GM23338 (cell line): ENCODE results near the gene TFIP11. TPM values are rescaled to one million over a fixed set of nuclear protein-coding genes. Genes with fewer than 3 reads are reported as not detected.

ENCODE experiments used
- ATAC-seq: fragments of 200-7000 bp; cut with Tn5 transposase; 3 replicates; pipeline ENCODE4 v1.9.1; 2020
- DNase-seq: peaks from one replicate; pipeline ENCODE4 v3.0.0-alpha.2; 2015; ENCODE audit warnings: low spot score
- H2AFZ ChIP-seq: fragments of 200-600 bp; sonication (generic); 2 replicates; pipeline ENCODE4 v1.8.0; 2016; ENCODE audit warnings: antibody characterized with exemption, mild to moderate bottlenecking, moderate library complexity
- H3F3A ChIP-seq: fragments of 200-600 bp; sonication (generic); replicated peaks from 2 replicates; pipeline ENCODE4 v1.8.0; 2017; ENCODE audit warnings: antibody characterized with exemption, mixed run types, low read depth
- H3K27ac ChIP-seq: fragments of 200-600 bp; sonication (generic); 2 replicates; pipeline ENCODE4 v1.6.1; 2016; ENCODE audit warnings: low read depth
- H3K27me3 ChIP-seq: fragments of 200-600 bp; sonication (generic); 2 replicates; pipeline ENCODE4 v1.8.0; 2016; ENCODE audit warnings: mild to moderate bottlenecking, mixed run types, moderate library complexity; ENCODE audit not compliant: insufficient read depth
- H3K36me3 ChIP-seq: fragments of 200-600 bp; sonication (generic); 2 replicates; pipeline ENCODE4 v1.8.0; 2016; ENCODE audit warnings: mild to moderate bottlenecking; ENCODE audit not compliant: insufficient read depth
- H3K4me1 ChIP-seq: fragments of 200-600 bp; sonication (generic); 2 replicates; pipeline ENCODE4 v1.8.0; 2016; ENCODE audit warnings: mild to moderate bottlenecking, moderate library complexity; ENCODE audit not compliant: insufficient read depth
- H3K4me2 ChIP-seq: fragments of 200-600 bp; sonication (generic); 2 replicates; pipeline ENCODE4 v1.7.1; 2017; ENCODE audit warnings: mixed run types
- H3K4me3 ChIP-seq: fragments of 200-600 bp; sonication (generic); 2 replicates; pipeline ENCODE4 v1.6.1; 2016; ENCODE audit warnings: mixed run types
- H3K79me2 ChIP-seq: fragments of 200-600 bp; sonication (generic); replicated peaks from 2 replicates; pipeline ENCODE4 v1.8.0; 2017; ENCODE audit warnings: mild to moderate bottlenecking; ENCODE audit not compliant: insufficient read depth
- H3K9me2 ChIP-seq: fragments of 200-600 bp; sonication (generic); 2 replicates; pipeline ENCODE4 v1.8.0; 2017; ENCODE audit not compliant: insufficient read depth
- H4K20me1 ChIP-seq: fragments of 200-600 bp; sonication (generic); replicated peaks from 2 replicates; pipeline ENCODE4 v1.8.0; 2017; ENCODE audit warnings: mild to moderate bottlenecking; ENCODE audit not compliant: insufficient read depth
- H3K27ac Mint-ChIP-seq: 2 replicates; pipeline ENCODE4 v1.8.0; 2020; ENCODE audit warnings: inconsistent platforms, mild to moderate bottlenecking, moderate library complexity, mixed read lengths
- H3K27me3 Mint-ChIP-seq: 3 replicates; pipeline ENCODE4 v1.8.0; 2022; ENCODE audit warnings: low read depth, mild to moderate bottlenecking, moderate library complexity, mixed read lengths, inconsistent platforms; ENCODE audit not compliant: insufficient read depth, poor library complexity
- H3K36me3 Mint-ChIP-seq: 3 replicates; pipeline ENCODE4 v1.8.0; 2021; ENCODE audit warnings: low read depth, mild to moderate bottlenecking, inconsistent platforms, moderate library complexity, mixed read lengths
- H3K4me1 Mint-ChIP-seq: 3 replicates; pipeline ENCODE4 v1.8.0; 2020; ENCODE audit warnings: mild to moderate bottlenecking, inconsistent platforms, mixed read lengths
- H3K4me3 Mint-ChIP-seq: 3 replicates; pipeline ENCODE4 v1.8.0; 2021; ENCODE audit warnings: moderate library complexity, mild to moderate bottlenecking, inconsistent platforms, mixed read lengths
- H3K9me3 Mint-ChIP-seq: 3 replicates; pipeline ENCODE4 v1.8.0; 2020; ENCODE audit warnings: moderate library complexity, mild to moderate bottlenecking, inconsistent platforms, mixed read lengths
- EZH2phosphoT487 ChIP-seq: fragments of 200-600 bp; sonication (generic); IDR thresholded peaks from one replicate; pipeline ENCODE4 v1.8.1; 2018; ENCODE audit warnings: antibody characterized with exemption; ENCODE audit not compliant: unreplicated experiment
- NANOG ChIP-seq: IDR thresholded peaks from 2 replicates; pipeline ENCODE4 v1.6.1; 2016; ENCODE audit warnings: antibody characterized with exemption, borderline replicate concordance
- ZNF114 ChIP-seq: fragments of 250-450 bp; sonication (Bioruptor Pico); IDR thresholded peaks from 2 replicates; pipeline ENCODE4 v1.5.0; 2020; ENCODE audit warnings: mild to moderate bottlenecking, moderate library complexity
- ZNF331 ChIP-seq: fragments of 250-450 bp; sonication (Bioruptor Pico); IDR thresholded peaks from 2 replicates; pipeline ENCODE4 v1.5.0; 2020; ENCODE audit warnings: low read depth, mild to moderate bottlenecking, moderate library complexity
- polyA plus RNA-seq: library from polyadenylated mRNA; unstranded; fragments of >200 nt; fragmentation: Nextera tagmentation; extraction: Ambion mirVana; gene quantifications from 2 replicates; pipeline ENCODE4 v1.2.1, GENCODE V29; 2016
- total RNA-seq: library from RNA; depleted of rRNA; stranded (reverse); fragments of >200 nt; shearing (Covaris generic); gene quantifications from 2 replicates; pipeline ENCODE4 v1.2.3, GENCODE V29; 2014
- TF ChIP-seq, protein P1 (sequence below): fragments of 250-450 bp; sonication (Bioruptor Pico); IDR thresholded peaks from 2 replicates; pipeline ENCODE4 v1.5.0; 2020; ENCODE audit warnings: mild to moderate bottlenecking, moderate library complexity

The TFIP11 gene
- total and polyA plus RNA-seq, 2 experiments from 2014 or later: 17.1 to 26.2 TPM

GRCh38 chr22:26464312-26464711 lies 48.0 kb downstream of the TFIP11 start (continued):
- TF ChIP-seq, protein P1, sequence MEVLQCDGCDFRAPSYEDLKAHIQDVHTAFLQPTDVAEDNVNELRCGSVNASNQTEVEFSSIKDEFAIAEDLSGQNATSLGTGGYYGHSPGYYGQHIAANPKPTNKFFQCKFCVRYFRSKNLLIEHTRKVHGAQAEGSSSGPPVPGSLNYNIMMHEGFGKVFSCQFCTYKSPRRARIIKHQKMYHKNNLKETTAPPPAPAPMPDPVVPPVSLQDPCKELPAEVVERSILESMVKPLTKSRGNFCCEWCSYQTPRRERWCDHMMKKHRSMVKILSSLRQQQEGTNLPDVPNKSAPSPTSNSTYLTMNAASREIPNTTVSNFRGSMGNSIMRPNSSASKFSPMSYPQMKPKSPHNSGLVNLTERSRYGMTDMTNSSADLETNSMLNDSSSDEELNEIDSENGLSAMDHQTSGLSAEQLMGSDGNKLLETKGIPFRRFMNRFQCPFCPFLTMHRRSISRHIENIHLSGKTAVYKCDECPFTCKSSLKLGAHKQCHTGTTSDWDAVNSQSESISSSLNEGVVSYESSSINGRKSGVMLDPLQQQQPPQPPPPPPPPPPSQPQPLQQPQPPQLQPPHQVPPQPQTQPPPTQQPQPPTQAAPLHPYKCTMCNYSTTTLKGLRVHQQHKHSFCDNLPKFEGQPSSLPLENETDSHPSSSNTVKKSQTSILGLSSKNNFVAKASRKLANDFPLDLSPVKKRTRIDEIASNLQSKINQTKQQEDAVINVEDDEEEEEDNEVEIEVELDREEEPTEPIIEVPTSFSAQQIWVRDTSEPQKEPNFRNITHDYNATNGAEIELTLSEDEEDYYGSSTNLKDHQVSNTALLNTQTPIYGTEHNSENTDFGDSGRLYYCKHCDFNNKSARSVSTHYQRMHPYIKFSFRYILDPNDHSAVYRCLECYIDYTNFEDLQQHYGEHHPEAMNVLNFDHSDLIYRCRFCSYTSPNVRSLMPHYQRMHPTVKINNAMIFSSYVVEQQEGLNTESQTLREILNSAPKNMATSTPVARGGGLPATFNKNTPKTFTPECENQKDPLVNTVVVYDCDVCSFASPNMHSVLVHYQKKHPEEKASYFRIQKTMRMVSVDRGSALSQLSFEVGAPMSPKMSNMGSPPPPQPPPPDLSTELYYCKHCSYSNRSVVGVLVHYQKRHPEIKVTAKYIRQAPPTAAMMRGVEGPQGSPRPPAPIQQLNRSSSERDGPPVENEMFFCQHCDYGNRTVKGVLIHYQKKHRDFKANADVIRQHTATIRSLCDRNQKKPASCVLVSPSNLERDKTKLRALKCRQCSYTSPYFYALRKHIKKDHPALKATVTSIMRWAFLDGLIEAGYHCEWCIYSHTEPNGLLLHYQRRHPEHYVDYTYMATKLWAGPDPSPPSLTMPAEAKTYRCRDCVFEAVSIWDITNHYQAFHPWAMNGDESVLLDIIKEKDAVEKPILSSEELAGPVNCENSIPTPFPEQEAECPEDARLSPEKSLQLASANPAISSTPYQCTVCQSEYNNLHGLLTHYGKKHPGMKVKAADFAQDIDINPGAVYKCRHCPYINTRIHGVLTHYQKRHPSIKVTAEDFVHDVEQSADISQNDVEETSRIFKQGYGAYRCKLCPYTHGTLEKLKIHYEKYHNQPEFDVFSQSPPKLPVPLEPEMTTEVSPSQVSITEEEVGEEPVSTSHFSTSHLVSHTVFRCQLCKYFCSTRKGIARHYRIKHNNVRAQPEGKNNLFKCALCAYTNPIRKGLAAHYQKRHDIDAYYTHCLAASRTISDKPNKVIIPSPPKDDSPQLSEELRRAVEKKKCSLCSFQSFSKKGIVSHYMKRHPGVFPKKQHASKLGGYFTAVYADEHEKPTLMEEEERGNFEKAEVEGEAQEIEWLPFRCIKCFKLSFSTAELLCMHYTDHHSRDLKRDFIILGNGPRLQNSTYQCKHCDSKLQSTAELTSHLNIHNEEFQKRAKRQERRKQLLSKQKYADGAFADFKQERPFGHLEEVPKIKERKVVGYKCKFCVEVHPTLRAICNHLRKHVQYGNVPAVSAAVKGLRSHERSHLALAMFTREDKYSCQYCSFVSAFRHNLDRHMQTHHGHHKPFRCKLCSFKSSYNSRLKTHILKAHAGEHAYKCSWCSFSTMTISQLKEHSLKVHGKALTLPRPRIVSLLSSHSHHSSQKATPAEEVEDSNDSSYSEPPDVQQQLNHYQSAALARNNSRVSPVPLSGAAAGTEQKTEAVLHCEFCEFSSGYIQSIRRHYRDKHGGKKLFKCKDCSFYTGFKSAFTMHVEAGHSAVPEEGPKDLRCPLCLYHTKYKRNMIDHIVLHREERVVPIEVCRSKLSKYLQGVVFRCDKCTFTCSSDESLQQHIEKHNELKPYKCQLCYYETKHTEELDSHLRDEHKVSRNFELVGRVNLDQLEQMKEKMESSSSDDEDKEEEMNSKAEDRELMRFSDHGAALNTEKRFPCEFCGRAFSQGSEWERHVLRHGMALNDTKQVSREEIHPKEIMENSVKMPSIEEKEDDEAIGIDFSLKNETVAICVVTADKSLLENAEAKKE (CRISPR knock-in tag): no peak
- TF ChIP-seq ZNF114: no peak

- no peaks in the 10 kb centered on the region for H3K9me3 Mint-ChIP-seq
- no peaks in the 10 kb centered on the region for H3K9me2 ChIP-seq
- H3K36me3 ChIP-seq: peaks cover 25% of the 10 kb centered on the region
- DNase-seq: no peak
- ATAC-seq: no peak
- H3K27ac Mint-ChIP-seq: no peak overlapping the region
- H3K4me2 ChIP-seq: no peak overlapping the region
- peaks cover 11% of the 10 kb centered on the region; the same call in 1 of the 2 replicates for H3F3A ChIP-seq
- no peak overlapping the region for H3K4me3 Mint-ChIP-seq
- H3K4me1 Mint-ChIP-seq: peaks cover 6% of the 10 kb centered on the region; the same call in 2 of the 3 replicates
- H3K4me3 ChIP-seq: no peak overlapping the region
- peaks cover 15% of the 10 kb centered on the region; the same call in 1 of the 2 replicates for H3K79me2 ChIP-seq
- no peaks in the 10 kb centered on the region for H3K4me1 ChIP-seq
- no peaks in the 10 kb centered on the region for H3K27me3 ChIP-seq
- H2AFZ ChIP-seq: no peak overlapping the region
- no peaks in the 10 kb centered on the region; the same call in none of the 2 replicates for H4K20me1 ChIP-seq
- peaks cover 2% of the 10 kb centered on the region for H3K27me3 Mint-ChIP-seq
- peaks cover 62% of the 10 kb centered on the region for H3K36me3 Mint-ChIP-seq
- TF ChIP-seq ZNF331 (CRISPR knock-in tag) (no peak), EZH2phosphoT487 (no peak), NANOG (no peak)
- TF ChIP-seq, protein P1 (CRISPR knock-in tag): no peak
- no peak overlapping the region for H3K27ac ChIP-seq
These were observed 48.6 kb downstream of the TFIP11 start for GRCh38 chr22:26463688-26464087.
